GM21528 (cell line): ENCODE measurements around the gene MKLN1.
"Not testable (repeated sequence)": the region's sequence is repeated elsewhere in the genome, so short reads cannot be mapped to it uniquely, and the experiment has no call there.

Source experiments
- ATAC-seq: cut with Tn5 transposase; IDR thresholded peaks from one replicate; pipeline ENCODE4 v1.9.1; 2021; ENCODE audit warnings: mild to moderate bottlenecking, moderate library complexity; ENCODE audit not compliant: unreplicated experiment, low FRiP score

Gene MKLN1

DNA sequence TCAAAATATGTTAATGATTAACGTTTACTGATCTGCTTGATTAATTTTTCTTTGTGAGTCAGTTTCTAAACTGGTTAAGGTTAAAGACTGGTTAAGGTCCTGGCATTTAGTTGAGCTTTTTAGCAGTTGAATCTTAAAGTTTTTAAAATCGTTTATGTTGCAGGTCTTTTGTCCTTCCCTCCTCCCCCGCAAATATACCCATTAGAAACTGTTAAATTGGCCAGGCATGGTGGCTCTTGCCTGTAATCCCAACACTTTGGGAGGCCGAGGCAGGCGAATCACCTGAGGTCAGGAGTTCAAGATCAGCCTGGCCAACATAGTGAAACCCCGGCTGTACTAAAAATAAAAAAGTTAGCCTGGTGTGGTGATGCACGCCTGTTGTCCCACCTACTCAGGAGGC lies 127.9 kb downstream of the MKLN1 start:
- no peak for ATAC-seq

DNA sequence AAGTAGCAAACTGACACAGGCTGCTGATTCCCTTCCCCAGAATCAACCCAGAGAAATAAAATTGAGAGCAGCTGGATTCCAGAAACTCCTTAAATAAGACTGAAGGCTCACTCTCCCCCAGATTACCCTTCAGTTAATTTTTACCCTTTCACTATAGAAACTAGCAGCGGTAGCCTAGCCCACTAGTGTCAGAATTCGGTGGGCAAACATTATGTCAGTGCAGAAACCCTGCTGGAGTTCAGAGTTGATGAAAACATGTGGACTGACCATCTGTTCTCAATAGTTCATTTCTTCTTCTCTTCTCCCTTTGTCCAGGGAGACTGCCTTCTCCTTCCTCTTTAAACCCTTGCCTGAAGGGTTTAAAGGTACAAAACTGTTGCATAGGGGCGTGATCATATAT lies 128.7 kb downstream of the MKLN1 start:
- ATAC-seq = no peak

DNA sequence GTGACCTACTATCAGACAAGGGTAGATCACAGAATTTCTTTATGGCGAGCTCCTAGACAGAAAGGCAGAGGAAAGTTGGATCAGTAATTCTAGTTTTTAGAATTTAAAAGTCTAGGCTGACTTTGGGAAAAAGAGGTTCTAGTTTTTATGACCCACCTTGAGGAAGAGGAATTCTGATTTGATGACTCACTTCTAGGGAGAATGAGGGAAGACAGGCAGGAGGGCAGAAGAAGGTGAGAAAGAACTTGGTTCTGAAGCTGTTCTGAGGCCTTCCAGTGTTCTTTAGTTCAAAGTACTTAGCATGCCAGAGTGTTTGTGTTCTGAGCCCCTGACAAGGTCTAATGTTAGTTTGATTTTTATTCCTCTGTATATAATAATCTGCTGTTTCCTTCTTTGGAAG lies 131.6 kb downstream of the MKLN1 start:
- ATAC-seq = no peak

DNA sequence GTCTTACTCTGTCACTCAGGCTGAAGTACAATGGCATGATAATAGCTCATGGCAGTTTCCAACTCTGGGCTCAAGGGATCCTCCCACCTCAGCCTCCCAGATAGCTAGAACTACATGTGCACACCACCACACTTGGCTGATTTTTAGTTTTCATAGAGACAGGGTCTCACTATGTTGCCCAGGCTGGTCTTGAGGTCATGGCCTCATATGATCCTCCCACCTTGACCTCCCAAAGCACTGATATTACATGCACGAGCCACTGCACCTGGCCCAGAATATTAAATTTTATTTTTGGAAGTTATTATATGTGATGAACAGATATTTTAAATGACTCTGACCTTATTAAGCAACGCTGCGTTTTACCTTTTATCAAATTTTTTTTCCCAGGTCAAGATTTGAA lies 134.4 kb downstream of the MKLN1 start:
- no peak for ATAC-seq

DNA sequence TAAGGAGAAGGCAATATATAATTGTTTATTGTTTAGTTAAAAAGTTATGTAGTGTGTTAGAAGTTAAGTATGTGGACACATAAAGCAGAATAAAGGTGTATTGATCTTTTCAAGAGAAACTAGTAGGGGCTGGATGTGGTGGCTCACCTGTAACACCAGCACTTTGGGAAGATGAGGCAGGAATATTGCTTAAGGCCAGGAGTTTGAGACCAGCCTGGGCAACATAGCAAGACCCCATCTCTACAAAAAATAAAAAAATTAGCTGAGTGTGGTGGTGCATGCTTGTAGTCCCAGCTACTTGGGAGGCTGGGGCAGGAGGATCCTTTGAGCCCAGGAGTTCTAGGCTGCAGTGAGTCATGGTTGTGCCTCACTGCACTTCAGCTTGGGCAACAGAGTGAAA lies 135.0 kb downstream of the MKLN1 start:
- not testable (repeated sequence) for ATAC-seq

DNA sequence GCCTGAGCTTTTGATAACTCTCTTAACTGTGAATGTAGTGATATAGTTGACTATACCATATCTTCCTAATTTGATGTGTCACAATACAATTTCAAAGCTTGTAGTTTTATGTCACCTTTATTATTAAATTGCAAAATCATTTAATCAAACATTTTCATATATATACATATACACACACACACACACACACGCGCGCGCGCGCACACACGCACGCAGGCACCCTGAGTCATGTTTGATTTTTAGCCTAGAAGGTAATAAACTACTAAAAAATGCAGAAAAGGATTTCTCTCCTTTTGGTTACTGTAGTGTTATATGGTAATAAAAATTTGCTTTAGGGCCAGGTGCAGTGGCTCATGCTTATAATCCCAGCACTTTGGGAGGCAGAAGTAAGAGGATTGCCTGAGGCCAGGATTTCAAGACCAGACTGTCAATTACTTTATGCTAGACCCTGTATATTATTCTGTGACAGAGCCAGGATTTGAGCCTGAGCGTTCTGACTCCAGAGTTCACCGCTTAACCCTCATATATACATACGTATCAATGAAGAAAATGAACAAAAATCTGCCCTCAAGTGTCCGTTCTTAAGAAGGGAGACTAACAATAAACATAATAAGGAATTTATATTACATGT lies 139.2 kb downstream of the MKLN1 start:
- no peak for ATAC-seq

DNA sequence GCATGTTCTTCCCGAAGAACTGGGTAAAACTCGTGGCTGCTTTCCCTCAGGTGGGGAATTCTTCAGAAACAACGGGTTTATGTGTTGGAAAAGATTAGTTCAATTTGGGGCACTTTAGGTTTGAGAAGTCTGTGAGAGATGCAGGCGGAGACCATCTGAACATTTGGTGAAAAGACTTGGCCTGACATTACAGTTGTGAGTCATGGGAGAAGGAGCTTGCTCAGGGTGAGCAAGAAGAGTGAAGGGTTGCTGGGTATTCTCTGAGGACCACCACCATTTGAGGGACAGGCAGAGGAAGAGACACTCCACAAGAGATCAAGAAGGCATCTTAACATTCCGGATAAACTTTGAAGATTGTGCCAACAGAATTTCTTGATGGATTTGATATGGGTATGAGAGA lies 140.1 kb downstream of the MKLN1 start:
- ATAC-seq = no peak

DNA sequence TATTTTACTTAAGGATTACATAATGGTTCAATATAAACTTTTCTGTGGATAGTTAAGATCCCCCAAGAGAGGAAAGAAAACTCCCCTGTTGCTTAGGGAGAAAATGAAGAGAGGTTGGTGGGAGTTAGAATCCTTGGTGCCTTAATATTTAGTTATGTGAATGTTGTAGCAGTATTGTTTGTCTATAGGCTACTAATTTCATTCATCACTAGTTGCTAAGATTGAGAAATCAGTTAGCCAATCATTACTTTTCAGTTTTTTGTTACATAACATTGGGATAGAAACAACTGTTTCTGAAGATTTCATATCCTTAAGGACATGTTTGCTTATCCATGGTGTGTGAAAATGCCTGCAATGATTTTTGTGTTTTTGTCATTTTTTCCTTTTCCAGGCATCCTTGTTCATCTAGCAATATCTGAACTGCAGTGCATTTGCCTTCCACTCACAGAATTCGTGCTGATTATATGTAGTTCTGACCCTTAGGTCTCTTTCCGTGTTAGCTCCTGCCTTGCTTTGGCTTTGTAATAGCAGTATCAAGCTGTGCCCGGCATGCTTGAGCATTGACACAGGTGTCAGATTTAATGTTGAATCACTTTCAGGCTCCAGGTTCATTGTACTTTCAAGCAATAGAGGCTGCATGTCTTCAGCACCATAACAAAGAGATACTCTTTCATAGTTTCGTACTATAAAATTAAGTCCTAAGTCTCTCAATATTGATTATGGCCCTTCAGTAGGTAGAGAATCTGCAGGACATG lies 143.8 kb downstream of the MKLN1 start:
- no peak for ATAC-seq

DNA sequence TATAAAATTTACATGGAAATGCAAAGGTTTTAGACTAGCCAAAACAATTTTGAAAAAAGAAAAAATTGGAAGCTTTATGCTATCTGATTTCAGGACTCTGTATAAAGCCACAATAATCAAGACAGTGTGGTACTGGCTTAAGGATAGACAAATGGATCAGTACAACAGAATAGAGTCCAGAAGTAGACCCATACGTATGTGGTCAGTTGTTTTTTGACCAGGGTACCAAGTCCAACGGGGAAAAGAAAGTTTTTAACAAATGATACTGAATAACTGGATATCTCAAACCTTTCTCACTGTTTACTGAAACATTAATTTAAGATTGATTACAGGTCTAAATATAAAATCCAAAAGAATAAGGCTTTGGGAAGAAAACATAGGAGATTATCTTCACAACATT lies 149.1 kb downstream of the MKLN1 start:
- ATAC-seq = no peak

DNA sequence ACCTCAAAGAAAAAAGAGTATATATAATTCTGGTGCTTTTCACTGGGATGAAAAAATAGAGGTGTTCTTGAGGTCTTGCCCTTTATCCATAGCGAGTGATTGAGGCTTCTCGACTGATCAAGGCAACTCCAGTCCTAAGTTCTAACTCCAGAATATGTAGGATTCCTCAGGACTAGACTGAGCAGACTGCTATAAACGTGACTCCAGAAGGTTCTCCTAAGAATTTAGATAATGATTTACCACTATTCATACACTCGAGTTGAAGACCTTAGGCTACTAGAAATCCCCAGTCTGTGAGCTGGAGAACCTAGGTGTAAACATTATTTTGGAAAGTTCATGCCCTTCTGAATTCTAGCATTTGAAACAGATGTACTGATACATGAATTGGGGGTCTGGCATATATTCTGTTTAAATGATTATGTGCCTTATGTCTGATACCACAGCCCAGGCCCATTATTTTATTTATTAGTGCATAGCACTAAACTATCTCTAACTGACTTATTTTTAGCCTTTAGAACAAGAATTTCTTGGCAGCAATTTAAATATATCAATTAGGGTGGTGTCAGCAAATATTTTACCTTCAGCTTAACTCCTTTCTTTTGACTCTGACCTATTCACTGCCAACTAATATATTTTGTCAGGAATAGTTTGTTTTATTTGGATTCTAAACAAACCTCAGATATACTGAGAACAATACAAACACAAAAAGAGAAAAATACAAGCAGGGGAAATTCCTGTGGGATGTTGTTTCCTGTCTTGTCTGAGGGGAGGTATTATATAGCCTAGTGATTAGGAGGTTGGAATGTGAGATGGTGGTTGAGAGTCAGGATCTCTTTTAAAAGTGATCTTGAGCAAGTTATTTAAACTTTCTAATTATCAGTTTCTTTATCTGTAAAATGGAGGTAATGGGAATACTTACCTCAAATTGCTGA lies 153.0 kb downstream of the MKLN1 start:
- ATAC-seq = no peak

DNA sequence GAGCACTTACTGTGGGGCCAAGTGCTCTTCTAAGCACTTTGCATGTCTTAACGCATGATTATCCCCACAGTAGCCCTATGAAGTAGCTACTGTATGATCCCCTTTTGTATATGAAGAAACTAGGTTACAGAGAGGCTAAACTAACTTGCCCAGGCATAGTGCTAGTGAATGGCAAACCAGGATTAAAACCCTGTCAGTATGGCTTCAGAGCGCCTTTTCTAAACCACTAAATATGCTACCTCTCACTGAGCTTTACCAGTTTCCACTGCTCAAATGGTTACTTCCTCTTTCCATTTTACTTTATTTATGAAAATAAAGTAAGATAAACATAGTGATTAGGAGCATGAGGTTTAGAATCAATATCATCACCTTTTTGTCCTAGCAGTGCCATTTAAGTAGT lies 155.1 kb downstream of the MKLN1 start:
- ATAC-seq = no peak

DNA sequence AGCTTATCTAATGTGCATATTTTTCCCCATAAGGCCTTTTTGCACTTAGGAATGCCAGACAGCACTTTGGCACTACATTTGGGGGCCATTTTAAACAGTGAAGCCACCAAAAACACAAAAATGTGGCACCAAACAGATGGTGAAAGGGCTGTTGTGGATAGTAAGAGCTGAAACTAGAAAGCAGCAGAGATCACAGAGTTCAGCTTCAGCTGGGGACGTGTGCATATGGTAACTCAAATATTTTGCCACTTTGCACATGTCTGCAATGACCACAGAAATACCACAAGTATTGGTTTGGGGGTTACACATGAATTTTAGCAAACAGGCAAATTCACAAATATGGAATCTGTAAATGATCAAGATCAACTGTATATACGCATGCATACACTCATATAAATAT lies 155.9 kb downstream of the MKLN1 start:
- no peak for ATAC-seq

DNA sequence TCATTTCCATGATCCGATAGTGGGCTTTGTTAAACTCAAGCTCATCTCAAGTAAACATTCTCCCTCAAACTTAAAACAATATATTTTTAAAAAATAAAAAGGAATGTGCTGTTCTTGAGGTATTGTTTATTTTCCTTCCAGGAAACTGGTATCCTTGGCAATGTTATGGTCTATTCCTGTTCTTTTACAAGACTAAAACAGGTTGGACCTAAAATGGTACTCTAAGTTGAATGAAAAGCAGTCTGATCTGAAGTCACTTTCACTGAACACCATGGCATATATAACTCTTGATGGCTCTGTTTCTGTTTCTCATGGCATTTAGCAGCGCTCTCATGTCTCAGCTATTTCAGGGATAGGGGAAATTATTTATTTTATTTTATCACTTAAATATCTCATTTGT lies 158.7 kb downstream of the MKLN1 start:
- no peak for ATAC-seq

DNA sequence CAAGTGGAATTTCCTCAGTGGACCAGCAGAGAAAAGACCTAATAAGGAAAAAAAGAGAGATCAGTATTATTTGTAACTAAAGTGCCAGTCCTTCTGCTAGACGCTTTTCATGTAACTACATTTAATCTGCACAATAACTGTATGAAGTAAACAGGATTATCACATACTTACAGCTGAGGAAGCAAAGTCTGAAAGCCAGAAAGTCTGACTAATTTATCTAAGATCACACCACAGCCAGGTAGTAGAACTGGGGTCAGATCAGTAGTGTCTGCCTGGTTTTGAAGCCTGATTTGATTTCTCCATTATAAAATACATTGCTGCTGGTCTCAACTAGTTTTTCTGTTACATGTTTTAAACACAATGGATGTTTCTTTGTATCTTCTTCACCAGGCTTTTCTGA lies 159.5 kb downstream of the MKLN1 start:
- ATAC-seq = no peak

DNA sequence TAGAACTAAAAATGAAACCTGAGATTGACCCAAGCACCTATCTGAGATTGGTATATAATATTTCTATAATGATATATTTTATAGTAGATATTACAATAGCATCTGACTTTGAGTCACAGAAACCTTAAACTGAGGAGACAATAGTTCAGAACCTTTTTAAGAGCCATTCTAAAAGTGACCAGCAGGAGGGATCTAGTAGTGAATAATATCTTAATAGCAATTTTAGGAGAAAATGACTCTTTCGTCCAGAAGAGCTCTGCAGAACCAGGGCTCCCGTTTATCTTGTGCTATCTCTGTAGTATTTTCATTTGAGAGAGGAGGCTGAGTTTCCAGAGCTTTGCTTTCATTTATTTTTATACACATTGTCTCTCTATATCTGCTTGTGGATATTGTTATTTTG lies 160.7 kb downstream of the MKLN1 start:
- ATAC-seq = no peak

DNA sequence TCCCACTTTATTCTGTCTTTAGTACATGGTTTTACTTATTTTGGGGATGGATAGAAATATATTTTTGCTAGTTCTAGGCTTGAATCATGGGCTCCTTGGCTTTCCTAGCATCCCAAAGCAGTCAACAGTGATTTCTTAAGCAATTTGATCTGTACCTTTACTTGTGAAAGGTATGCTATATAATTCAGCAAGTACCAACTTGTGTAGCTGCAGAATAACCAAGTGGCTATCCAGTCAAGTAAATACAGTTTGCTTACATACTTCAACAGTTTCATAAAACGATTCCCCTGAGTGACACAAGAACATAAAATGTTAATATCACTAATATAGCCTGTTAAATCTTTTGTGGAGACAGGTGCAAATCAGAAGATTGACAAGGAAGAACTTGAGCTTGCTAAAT lies 161.5 kb downstream of the MKLN1 start:
- ATAC-seq = no peak

DNA sequence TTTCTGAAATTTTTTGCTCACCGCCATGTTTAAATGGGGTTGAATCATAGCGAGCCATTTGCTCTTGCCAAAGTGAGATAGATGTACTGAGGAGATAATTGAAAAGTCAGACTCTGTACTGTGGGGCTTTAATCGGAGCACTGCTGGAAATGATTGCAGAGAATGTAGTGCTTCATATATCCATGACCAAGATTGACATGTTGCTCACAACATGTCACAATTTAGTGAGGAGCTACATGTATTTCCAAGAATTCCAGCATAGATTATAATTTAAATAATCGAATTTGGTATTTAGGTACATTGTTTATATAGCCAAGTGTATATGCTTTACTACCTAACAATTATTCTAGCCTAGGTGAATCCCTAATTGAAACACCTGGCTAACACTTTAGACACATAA lies 162.2 kb downstream of the MKLN1 start:
- no peak for ATAC-seq

DNA sequence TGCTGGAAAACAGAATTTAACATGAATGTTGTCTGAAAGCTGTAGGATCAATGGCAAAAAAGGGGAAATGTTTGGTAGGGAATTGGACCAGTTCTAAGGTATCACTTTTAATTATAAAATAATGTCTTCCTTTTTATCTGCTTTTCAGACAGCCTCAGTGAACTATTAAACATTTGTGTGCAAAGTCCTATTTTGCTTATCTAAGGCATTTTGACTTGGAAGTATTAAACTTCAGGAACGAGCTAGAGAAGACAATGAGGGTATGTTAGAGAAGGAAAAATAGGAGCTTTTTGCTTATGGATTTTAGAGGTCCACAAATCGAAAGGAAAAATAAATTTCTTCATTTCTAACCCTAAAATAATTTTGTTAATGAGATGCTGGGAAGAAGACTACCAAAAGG lies 165.4 kb downstream of the MKLN1 start:
- no peak for ATAC-seq

DNA sequence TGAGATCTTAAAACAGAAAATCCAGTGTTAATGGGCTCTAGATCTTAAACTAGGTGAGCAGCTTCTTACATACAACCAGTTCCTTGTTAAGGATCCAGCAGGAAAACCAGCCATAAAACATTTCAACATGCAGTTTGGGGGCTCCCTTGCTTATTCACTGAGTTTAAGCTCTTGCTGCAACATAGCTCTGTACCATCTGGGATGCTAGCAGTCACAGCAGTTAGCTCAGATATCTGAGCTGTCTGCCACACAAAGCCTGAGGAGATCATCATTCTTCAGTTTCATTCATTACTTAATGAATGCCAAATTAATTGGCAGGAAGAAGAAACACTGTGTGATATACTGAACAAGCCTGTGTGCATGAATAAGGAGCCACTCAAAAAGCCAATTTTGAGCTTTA lies 165.9 kb downstream of the MKLN1 start:
- ATAC-seq = no peak

DNA sequence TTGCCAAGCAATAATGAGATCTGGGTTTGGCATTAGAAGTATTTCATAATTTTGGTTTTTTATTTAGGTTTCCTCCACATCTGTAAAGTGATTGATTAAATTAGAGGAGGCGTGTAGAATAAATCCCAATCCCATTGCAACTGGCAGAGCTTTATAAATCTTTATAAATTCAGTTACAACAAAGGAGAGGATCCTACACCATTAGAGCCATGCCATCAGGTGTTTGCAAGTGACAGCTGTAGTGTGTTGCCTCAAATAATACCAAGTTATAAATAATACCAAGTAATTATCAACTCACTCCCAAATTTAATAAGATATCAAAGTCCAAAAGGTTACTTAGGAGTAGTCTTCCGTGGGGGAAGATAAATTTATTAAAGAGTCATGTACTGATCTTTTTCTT lies 166.5 kb downstream of the MKLN1 start:
- ATAC-seq = no peak

DNA sequence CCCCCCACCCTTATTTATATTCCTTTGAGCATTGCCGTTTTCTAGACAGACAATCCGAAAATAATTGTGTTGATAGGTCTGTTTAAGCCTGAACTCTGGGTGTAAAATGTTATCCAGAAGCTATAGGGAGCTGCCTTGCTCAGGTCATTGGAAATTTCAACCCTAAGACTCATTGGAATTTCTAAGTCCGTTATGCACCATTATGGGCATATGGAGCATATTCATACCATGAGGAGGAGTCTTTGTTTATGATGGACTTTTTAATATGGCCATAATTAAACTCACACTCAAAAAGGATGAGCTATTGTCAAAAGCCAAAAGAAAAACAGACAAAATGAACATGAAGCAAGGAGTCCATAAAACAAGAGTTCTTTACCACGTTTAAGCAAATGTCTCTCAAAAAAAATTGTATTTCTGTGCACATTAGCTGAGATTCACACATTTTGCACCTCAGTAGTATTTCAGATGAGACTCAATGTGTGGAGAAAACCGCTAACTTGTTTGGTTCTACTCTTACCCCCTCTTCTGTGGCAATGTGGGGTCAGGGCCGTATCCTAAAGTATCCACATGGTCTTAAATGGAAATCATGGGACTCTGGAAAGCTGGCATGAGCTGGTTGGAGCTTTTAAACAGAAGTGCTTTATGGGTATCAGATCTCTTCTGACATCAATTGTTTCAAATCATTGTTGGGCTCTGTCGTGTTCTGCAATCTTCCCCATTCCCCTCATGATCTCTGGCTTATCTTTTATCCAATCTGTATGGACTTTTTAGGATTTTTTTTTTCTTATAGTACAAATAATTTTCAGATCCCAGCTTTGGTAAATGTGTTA lies 168.2 kb downstream of the MKLN1 start:
- ATAC-seq = no peak
